ENCODE data around the gene PDIA5. TPM values are rescaled to one million over a fixed set of nuclear protein-coding genes. Genes with fewer than 3 reads are reported as not detected.
"Not testable (repeated sequence)": the region's sequence is repeated elsewhere in the genome, so short reads cannot be mapped to it uniquely, and the experiment has no call there.

The PDIA5 gene
- total and polyA plus RNA-seq, 2 donors, result 29.0 to 42.5 TPM

DNA sequence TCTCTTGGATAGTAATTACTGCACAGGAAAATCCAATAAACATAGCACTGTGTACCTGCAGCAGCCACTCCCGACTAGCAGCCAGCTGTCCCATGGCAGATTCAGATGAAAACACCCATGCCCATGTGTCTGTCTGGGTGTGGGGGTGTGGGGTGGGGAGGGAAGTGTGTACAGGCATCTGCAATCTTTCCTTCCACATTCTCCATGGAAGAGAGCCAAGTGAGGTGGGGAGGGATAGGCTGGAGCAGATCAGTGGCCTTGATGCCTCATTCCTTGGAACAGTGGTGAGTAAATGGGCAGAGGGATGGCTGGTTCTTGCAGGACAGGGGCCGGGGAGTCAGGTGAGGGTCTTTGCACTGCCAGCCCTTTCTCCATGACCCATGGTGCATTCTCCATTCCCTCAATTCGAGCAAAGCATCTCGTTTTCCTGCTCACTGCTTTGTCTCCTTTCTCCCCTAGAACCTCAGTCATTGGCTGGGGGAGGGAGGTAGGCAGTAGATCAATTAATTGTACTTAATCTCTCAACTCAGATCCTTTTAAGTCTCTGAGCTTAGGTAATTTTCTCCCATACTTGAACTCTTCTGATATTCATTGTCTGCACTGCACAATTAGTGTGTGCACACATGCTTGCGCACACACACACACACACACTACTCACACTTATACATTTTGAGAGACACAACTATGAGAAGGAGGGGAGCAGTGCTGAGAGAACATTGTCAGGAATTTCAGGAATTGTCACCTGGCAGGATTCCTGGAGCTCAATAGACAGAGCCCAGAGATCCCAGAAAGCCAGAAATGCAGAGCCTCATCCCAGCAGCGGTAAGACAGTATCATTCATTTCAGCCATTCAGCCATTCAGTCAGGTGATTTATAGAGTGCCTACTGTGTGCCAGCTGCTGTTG lies 31.9 kb downstream of the PDIA5 start:
- Histone ChIP-seq H3K4me1 (ENCODE audit: insufficient read depth) (no peaks in the 10 kb centered on the region), H3K36me3 (ENCODE audit: insufficient read depth) (peaks cover 1% of the 10 kb centered on the region), H3K27ac (ENCODE audit: low read depth) (no peak overlapping the region), H3K4me3 (ENCODE audit: low read depth, low read length) (no peak overlapping the region)
- no peak for DNase-seq (ENCODE audit: extremely low spot score)
- WGBS, result 75% methylated on average over 6 of the region's 6 CpGs

DNA sequence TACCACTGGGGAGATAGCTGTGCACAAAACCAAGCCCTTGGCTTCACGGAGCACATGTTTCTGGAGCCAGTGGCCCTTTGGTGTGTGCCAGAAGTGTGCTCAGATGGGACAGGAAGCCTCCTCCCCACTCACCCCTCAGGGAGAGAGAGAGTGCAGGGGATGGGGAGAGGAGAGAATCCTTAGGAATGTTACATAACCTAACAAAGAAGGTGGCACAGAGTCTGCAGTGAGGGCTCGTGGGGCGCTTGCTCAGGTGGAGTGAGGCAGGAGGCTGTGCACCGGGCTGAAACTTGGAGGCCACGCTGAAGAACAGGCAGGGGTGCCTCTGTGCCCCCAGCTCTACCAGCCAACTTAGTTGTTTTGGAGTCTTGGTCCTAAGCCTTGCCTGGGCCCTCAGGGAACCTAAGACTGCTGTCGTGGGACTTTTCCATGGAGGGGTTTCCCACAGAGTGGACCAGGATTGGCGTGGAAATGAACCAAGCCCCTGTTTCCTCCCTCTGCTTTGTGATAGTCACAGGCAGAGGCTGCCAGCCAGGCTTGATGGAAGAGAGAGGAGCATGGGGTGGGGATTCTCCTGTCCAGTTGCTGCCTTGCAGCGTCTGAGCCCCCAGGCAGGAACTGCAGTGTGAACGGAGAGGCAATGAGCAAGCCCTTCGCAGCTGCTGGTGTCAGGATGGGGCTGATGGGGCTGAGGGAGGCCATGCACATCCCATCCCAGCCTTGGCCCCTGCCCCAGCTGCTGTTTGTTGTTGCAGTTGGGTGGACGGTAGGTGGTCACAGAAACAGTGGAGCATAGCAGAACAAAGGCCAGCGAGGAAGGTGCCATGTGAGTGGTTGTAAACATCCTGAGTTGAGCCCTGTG lies 32.7 kb downstream of the PDIA5 start:
- no peak for DNase-seq (ENCODE audit: extremely low spot score)
- Histone ChIP-seq H3K4me3 (ENCODE audit: low read depth, low read length) (no peak overlapping the region), H3K27ac (ENCODE audit: low read depth) (no peak overlapping the region), H3K4me1 (ENCODE audit: insufficient read depth) (no peaks in the 10 kb centered on the region), H3K36me3 (ENCODE audit: insufficient read depth) (no peaks in the 10 kb centered on the region)
- WGBS, result 84% methylated on average over 12 of the region's 12 CpGs

GRCh38 chr3:123100193-123100776 lies 33.5 kb downstream of the PDIA5 start:
- 91% methylated on average over 8 of the region's 8 CpGs for WGBS
- no peak overlapping the region for H3K27ac ChIP-seq (ENCODE audit: low read depth)
- H3K4me1 ChIP-seq (ENCODE audit: insufficient read depth), result no peaks in the 10 kb centered on the region
- no peak overlapping the region for H3K4me3 ChIP-seq (ENCODE audit: low read depth, low read length)
- no peaks in the 10 kb centered on the region for H3K36me3 ChIP-seq (ENCODE audit: insufficient read depth)
- no peak for DNase-seq (ENCODE audit: extremely low spot score)

GRCh38 chr3:123102249-123102648 lies 35.4 kb downstream of the PDIA5 start:
- no peaks in the 10 kb centered on the region for H3K4me1 ChIP-seq (ENCODE audit: insufficient read depth)
- 97% methylated on average over 2 of the region's 2 CpGs for WGBS
- no peak overlapping the region for H3K4me3 ChIP-seq (ENCODE audit: low read depth, low read length)
- no peaks in the 10 kb centered on the region for H3K36me3 ChIP-seq (ENCODE audit: insufficient read depth)
- no peak overlapping the region for H3K27ac ChIP-seq (ENCODE audit: low read depth)
- DNase-seq (ENCODE audit: extremely low spot score), result no peak

- DNase-seq (ENCODE audit: extremely low spot score), result no peak
- Histone ChIP-seq H3K4me1 (ENCODE audit: insufficient read depth) (no peaks in the 10 kb centered on the region), H3K4me3 (ENCODE audit: low read depth, low read length) (no peak overlapping the region), H3K36me3 (ENCODE audit: insufficient read depth) (no peaks in the 10 kb centered on the region), H3K27ac (ENCODE audit: low read depth) (no peak overlapping the region)
- 84% methylated on average over 2 of the region's 2 CpGs for WGBS
These were observed 36.0 kb downstream of the PDIA5 start for GRCh38 chr3:123102826-123103225.

GRCh38 chr3:123104550-123104949 lies 37.7 kb downstream of the PDIA5 start:
- no peaks in the 10 kb centered on the region for H3K4me1 ChIP-seq (ENCODE audit: insufficient read depth)
- H3K27ac ChIP-seq (ENCODE audit: low read depth), result no peak overlapping the region
- DNase-seq (ENCODE audit: extremely low spot score), result no peak
- WGBS, result 64% methylated on average over 3 of the region's 3 CpGs
- H3K36me3 ChIP-seq (ENCODE audit: insufficient read depth), result no peaks in the 10 kb centered on the region
- no peak overlapping the region for H3K4me3 ChIP-seq (ENCODE audit: low read depth, low read length)

- Histone ChIP-seq H3K4me3 (ENCODE audit: low read depth, low read length) (no peak overlapping the region), H3K4me1 (ENCODE audit: insufficient read depth) (no peaks in the 10 kb centered on the region), H3K27ac (ENCODE audit: low read depth) (no peak overlapping the region), H3K36me3 (ENCODE audit: insufficient read depth) (no peaks in the 10 kb centered on the region)
- WGBS, result 79% methylated on average over 12 of the region's 12 CpGs
- DNase-seq (ENCODE audit: extremely low spot score), result no peak
These were observed 38.7 kb downstream of the PDIA5 start for GRCh38 chr3:123105201-123106189.

- Histone ChIP-seq H3K4me3 (ENCODE audit: low read depth, low read length) (no peak overlapping the region), H3K4me1 (ENCODE audit: insufficient read depth) (no peaks in the 10 kb centered on the region), H3K27ac (ENCODE audit: low read depth) (no peak overlapping the region), H3K36me3 (ENCODE audit: insufficient read depth) (no peaks in the 10 kb centered on the region)
- 86% methylated on average over 19 of the region's 19 CpGs for WGBS
- DNase-seq (ENCODE audit: extremely low spot score), result no peak
These were observed 43.6 kb downstream of the PDIA5 start for GRCh38 chr3:123110282-123110975.

- no peaks in the 10 kb centered on the region for H3K36me3 ChIP-seq (ENCODE audit: insufficient read depth)
- no peaks in the 10 kb centered on the region for H3K4me1 ChIP-seq (ENCODE audit: insufficient read depth)
- no peak for DNase-seq (ENCODE audit: extremely low spot score)
- no peak overlapping the region for H3K4me3 ChIP-seq (ENCODE audit: low read depth, low read length)
- WGBS, result 91% methylated on average over 11 of the region's 11 CpGs
- no peak overlapping the region for H3K27ac ChIP-seq (ENCODE audit: low read depth)
These were observed 44.3 kb downstream of the PDIA5 start for GRCh38 chr3:123110976-123111615.

DNA sequence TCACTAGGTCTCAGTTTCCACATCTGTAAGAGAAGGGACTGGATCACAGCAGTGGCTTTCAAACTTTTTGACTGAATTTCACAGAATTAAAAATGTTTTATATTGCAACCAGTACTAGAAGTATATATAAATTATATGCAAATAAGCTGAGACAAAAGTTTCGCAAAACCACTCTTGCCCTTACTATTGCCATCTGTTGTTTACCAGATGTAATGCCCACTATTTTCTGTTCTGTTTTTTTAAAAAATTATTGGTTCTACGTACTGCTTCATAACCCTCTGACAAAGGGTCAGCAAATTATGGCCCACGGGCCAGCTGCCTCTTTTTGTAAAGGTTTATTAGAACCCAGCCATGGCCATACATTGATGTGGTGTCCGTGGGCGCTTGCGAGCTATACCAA lies 44.8 kb downstream of the PDIA5 start:
- Histone ChIP-seq H3K36me3 (ENCODE audit: insufficient read depth) (no peaks in the 10 kb centered on the region), H3K4me3 (ENCODE audit: low read depth, low read length) (no peak overlapping the region), H3K4me1 (ENCODE audit: insufficient read depth) (no peaks in the 10 kb centered on the region), H3K27ac (ENCODE audit: low read depth) (no peak overlapping the region)
- DNase-seq (ENCODE audit: extremely low spot score), result no peak
- 94% methylated on average over 6 of the region's 6 CpGs for WGBS

- 91% methylated on average over 5 of the region's 5 CpGs for WGBS
- no peak overlapping the region for H3K27ac ChIP-seq (ENCODE audit: low read depth)
- H3K4me1 ChIP-seq (ENCODE audit: insufficient read depth), result no peaks in the 10 kb centered on the region
- no peak for DNase-seq (ENCODE audit: extremely low spot score)
- H3K36me3 ChIP-seq (ENCODE audit: insufficient read depth), result no peaks in the 10 kb centered on the region
- no peak overlapping the region for H3K4me3 ChIP-seq (ENCODE audit: low read depth, low read length)
These were observed 45.4 kb downstream of the PDIA5 start for GRCh38 chr3:123112232-123112631.

DNA sequence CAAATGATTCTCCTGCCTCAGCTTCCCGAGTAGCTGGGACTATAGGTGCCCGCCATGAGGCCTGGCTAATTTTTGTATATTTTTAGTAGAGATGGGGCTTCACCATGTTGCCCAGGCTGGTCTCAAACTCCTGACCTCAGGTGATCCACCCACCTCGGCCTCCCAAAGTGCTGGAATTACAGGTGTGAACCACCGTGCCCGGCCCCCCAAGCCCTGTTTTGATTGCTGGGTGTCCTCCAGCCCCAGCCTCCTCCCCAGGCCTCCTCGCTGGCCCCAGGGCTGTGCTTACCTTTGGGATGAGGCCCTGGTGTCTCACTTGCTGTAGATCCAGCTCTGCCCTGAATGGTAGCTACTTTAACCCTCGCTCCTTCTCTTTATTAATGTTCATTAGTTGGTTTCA lies 45.8 kb downstream of the PDIA5 start:
- not testable (repeated sequence) for H3K4me1 ChIP-seq (ENCODE audit: insufficient read depth); DNase-seq (ENCODE audit: extremely low spot score); H3K36me3 ChIP-seq (ENCODE audit: insufficient read depth); H3K4me3 ChIP-seq (ENCODE audit: low read depth, low read length); H3K27ac ChIP-seq (ENCODE audit: low read depth)
- WGBS, result 92% methylated on average over 7 of the region's 7 CpGs

All from urinary bladder (tissue), 4 donors.